ENCODE data around the gene GAMT. TPM values are rescaled to one million over a fixed set of nuclear protein-coding genes. Genes with fewer than 3 reads are reported as not detected.

The GAMT gene
- total RNA-seq, 1 experiment from 2014 or later = 27.7 TPM

GRCh38 chr19:1449467-1450442 lies 48.4 kb upstream of the GAMT start, which contains the start of gene APC2:
Gene APC2, plus strand, starts transcription at chr19:1450121. Its CDS starts 2,881 bp downstream, at chr19:1453002.
- Mint-ChIP-seq H3K27me3 (ENCODE audit: low read depth) (peaks cover 76% of the 10 kb centered on the region), H3K9me3 (no peaks in the 10 kb centered on the region), H3K4me1 (peaks cover 5% of the 10 kb centered on the region; the same call in 1 of the 2 replicates), H3K27ac (no peak within 1 kb of the TSS), H3K4me3 (no peak within 1 kb of the TSS), H3K36me3 (no peaks in the 10 kb centered on the region)
- CTCF ChIA-PET = interaction anchor here (1.0 to 1.4 kb wide), 3 partner anchors 18 to 170 kb away, joined by 3 to 5 read pairs (median 3); no protein-coding TSS in a partner anchor
- DNase-seq (ENCODE audit: low spot score) = peak; percentile 86
- ATAC-seq = peak; percentile 47
- TF ChIP-seq, protein P1, sequence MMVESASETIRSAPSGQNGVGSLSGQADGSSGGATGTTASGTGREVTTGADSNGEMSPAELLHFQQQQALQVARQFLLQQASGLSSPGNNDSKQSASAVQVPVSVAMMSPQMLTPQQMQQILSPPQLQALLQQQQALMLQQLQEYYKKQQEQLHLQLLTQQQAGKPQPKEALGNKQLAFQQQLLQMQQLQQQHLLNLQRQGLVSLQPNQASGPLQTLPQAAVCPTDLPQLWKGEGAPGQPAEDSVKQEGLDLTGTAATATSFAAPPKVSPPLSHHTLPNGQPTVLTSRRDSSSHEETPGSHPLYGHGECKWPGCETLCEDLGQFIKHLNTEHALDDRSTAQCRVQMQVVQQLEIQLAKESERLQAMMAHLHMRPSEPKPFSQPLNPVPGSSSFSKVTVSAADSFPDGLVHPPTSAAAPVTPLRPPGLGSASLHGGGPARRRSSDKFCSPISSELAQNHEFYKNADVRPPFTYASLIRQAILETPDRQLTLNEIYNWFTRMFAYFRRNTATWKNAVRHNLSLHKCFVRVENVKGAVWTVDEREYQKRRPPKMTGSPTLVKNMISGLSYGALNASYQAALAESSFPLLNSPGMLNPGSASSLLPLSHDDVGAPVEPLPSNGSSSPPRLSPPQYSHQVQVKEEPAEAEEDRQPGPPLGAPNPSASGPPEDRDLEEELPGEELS (CRISPR knock-in tag; IDR thresholded peaks at IDR 0.05) = no peak
- TF ChIP-seq NR1H2 (CRISPR knock-in tag; IDR thresholded peaks at IDR 0.05) (no peak), SP1 (CRISPR knock-in tag; conservative IDR thresholded peaks at IDR 0.05) (0 out of 2 replicates have a peak, but pooled peaks have one; percentile 23), NFYB (CRISPR knock-in tag; conservative IDR thresholded peaks at IDR 0.05; ENCODE audit: low read depth) (peak; percentile 89), ZNF263 (CRISPR knock-in tag; IDR thresholded peaks at IDR 0.05; ENCODE audit: low read depth) (peak; percentile 89)
- TF ChIP-seq, protein P2, sequence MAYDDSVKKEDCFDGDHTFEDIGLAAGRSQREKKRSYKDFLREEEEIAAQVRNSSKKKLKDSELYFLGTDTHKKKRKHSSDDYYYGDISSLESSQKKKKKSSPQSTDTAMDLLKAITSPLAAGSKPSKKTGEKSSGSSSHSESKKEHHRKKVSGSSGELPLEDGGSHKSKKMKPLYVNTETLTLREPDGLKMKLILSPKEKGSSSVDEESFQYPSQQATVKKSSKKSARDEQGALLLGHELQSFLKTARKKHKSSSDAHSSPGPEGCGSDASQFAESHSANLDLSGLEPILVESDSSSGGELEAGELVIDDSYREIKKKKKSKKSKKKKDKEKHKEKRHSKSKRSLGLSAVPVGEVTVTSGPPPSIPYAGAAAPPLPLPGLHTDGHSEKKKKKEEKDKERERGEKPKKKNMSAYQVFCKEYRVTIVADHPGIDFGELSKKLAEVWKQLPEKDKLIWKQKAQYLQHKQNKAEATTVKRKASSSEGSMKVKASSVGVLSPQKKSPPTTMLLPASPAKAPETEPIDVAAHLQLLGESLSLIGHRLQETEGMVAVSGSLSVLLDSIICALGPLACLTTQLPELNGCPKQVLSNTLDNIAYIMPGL (CRISPR knock-in tag; IDR thresholded peaks at IDR 0.05) = no peak
- TF ChIP-seq, protein P3, sequence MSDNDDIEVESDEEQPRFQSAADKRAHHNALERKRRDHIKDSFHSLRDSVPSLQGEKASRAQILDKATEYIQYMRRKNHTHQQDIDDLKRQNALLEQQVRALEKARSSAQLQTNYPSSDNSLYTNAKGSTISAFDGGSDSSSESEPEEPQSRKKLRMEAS (CRISPR knock-in tag; IDR thresholded peaks at IDR 0.05) = peak; percentile 55
- POLR2A ChIA-PET = interaction anchor here (0.6 kb wide), 1 partner anchor 14 kb away, joined by 3 read pairs; no protein-coding TSS in a partner anchor

GRCh38 chr19:1447944-1448343 lies 46.6 kb upstream of the GAMT start:
- H3K4me3 Mint-ChIP-seq = no peak overlapping the region
- POLR2A ChIA-PET = no interaction called here
- peaks cover 64% of the 10 kb centered on the region for H3K27me3 Mint-ChIP-seq (ENCODE audit: low read depth)
- H3K9me3 Mint-ChIP-seq = no peaks in the 10 kb centered on the region
- CTCF ChIA-PET = no interaction called here
- H3K4me1 Mint-ChIP-seq = peaks cover 6% of the 10 kb centered on the region; the same call in 1 of the 2 replicates
- DNase-seq (ENCODE audit: low spot score) (no peak), ATAC-seq (no peak)
- H3K36me3 Mint-ChIP-seq = no peaks in the 10 kb centered on the region
- H3K27ac Mint-ChIP-seq = no peak overlapping the region
- TF ChIP-seq, protein P4, sequence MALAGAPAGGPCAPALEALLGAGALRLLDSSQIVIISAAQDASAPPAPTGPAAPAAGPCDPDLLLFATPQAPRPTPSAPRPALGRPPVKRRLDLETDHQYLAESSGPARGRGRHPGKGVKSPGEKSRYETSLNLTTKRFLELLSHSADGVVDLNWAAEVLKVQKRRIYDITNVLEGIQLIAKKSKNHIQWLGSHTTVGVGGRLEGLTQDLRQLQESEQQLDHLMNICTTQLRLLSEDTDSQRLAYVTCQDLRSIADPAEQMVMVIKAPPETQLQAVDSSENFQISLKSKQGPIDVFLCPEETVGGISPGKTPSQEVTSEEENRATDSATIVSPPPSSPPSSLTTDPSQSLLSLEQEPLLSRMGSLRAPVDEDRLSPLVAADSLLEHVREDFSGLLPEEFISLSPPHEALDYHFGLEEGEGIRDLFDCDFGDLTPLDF (CRISPR knock-in tag; IDR thresholded peaks at IDR 0.05) = no peak
- TF ChIP-seq ATF2 (CRISPR knock-in tag; IDR thresholded peaks at IDR 0.05; ENCODE audit: borderline replicate concordance, low read depth) (no peak), RELA (CRISPR knock-in tag; IDR thresholded peaks at IDR 0.05; ENCODE audit: borderline replicate concordance) (no peak), ZBTB21 (CRISPR knock-in tag; IDR thresholded peaks at IDR 0.05; ENCODE audit: borderline replicate concordance) (no peak), SOX15 (CRISPR knock-in tag; IDR thresholded peaks at IDR 0.05) (no peak), ZNF232 (CRISPR knock-in tag; IDR thresholded peaks at IDR 0.05) (no peak), ATF6 (CRISPR knock-in tag; IDR thresholded peaks at IDR 0.05) (no peak), TP53 (CRISPR knock-in tag; IDR thresholded peaks at IDR 0.05) (no peak), PRRX2 (CRISPR knock-in tag; IDR thresholded peaks at IDR 0.05) (no peak), ZNF396 (CRISPR knock-in tag; IDR thresholded peaks at IDR 0.05; ENCODE audit: borderline replicate concordance) (no peak)
- TF ChIP-seq, protein P5, sequence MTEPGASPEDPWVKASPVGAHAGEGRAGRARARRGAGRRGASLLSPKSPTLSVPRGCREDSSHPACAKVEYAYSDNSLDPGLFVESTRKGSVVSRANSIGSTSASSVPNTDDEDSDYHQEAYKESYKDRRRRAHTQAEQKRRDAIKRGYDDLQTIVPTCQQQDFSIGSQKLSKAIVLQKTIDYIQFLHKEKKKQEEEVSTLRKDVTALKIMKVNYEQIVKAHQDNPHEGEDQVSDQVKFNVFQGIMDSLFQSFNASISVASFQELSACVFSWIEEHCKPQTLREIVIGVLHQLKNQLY (CRISPR knock-in tag; IDR thresholded peaks at IDR 0.05) = no peak
- TF ChIP-seq, protein P6, sequence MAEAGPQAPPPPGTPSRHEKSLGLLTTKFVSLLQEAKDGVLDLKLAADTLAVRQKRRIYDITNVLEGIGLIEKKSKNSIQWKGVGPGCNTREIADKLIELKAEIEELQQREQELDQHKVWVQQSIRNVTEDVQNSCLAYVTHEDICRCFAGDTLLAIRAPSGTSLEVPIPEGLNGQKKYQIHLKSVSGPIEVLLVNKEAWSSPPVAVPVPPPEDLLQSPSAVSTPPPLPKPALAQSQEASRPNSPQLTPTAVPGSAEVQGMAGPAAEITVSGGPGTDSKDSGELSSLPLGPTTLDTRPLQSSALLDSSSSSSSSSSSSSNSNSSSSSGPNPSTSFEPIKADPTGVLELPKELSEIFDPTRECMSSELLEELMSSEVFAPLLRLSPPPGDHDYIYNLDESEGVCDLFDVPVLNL (CRISPR knock-in tag; IDR thresholded peaks at IDR 0.05; ENCODE audit: borderline replicate concordance, low read depth) = no peak
